HCT116 (cell line): ENCODE measurements around the gene PAK1IP1. TPM values are rescaled to one million over a fixed set of nuclear protein-coding genes. Genes with fewer than 3 reads are reported as not detected.

Source experiments
- ATAC-seq: fragments of 200-7000 bp; cut with Tn5 transposase; 2 replicates; pipeline ENCODE4 v1.9.1; 2020; ENCODE audit warnings: mild to moderate bottlenecking, moderate library complexity
- BruUV-seq: library from RNA; stranded (reverse); fragments of 400-500 nt; replicated peaks from 2 replicates; lab custom pipeline; 2021; lab: Mats Ljungman, UMichigan
- CTCF ChIA-PET: fragments of 300-600 bp; sonication (Branson Sonifier 250); formaldehyde crosslinking; loops from one replicate; lab custom pipeline; 2021; ENCODE audit warnings: antibody characterized with exemption; lab: Charles Lee
- POLR2A ChIA-PET: fragments of 300-600, 350-600 bp; sonication (Branson Sonifier 250); formaldehyde crosslinking; loops from one replicate; lab custom pipeline; 2021; ENCODE audit warnings: antibody characterized with exemption; lab: Charles Lee
- RAD21 ChIA-PET, 2 experiments: fragments of 300-600 bp; sonication (Branson Sonifier 250); formaldehyde crosslinking; loops; one replicate each; lab custom pipeline; 2023; ENCODE audit warnings: low total read pairs in 2 of 2; ENCODE audit not compliant: uncharacterized antibody in 2 of 2, unreplicated experiment in 2 of 2, low non-redundant PET in 1 of 2; lab: Charles Lee
- DNase-seq: peaks from one replicate; pipeline ENCODE4 v3.0.0-alpha.2; 2010; ENCODE audit warnings: low read depth, low spot score
- H2AFZ ChIP-seq: fragments of 200-600 bp; shearing (Covaris generic), sonication (generic); 2 replicates; pipeline ENCODE4 v1.6.1; 2017; ENCODE audit warnings: low read depth, mixed run types, mixed read lengths, antibody characterized with exemption, low read length; ENCODE audit not compliant: poor library complexity, severe bottlenecking
- H3K27ac ChIP-seq: 2 replicates; pipeline ENCODE4 v1.5.1; 2012; ENCODE audit warnings: low read depth, low read length
- H3K27me3 ChIP-seq: fragments of 200-600 bp; sonication (generic); 2 replicates; pipeline ENCODE4 v1.6.1; 2016; ENCODE audit warnings: mixed run types, low read length, mixed read lengths; ENCODE audit not compliant: insufficient read depth
- H3K36me3 ChIP-seq, 2 experiments: fragments of 200-500 bp in 1 of 2; fragments of 200-600 bp in 1 of 2; sonication (Bioruptor generic) in 1 of 2; sonication (generic) in 1 of 2; 2 replicates each; pipeline versions ENCODE4 v1.5.1 to v1.6.1; 2014 to 2016; ENCODE audit warnings: low read length in 2 of 2, inconsistent platforms in 1 of 2, mixed read lengths in 1 of 2, mixed run types in 1 of 2; ENCODE audit not compliant: insufficient read depth in 2 of 2, control insufficient read depth in 1 of 2
- H3K4me1 ChIP-seq, 2 experiments: fragments of 200-600 bp in 1 of 2; sonication (generic) in 1 of 2; 2 replicates each; pipeline versions ENCODE4 v1.5.1 to v1.6.1; 2012 to 2017; ENCODE audit warnings: low read length in 2 of 2, inconsistent platforms in 1 of 2, mild to moderate bottlenecking in 1 of 2, mixed read lengths in 1 of 2, mixed run types in 1 of 2, moderate library complexity in 1 of 2; ENCODE audit not compliant: insufficient read depth in 2 of 2, control insufficient read depth in 1 of 2
- H3K4me2 ChIP-seq: fragments of 200-600 bp; sonication (generic); 2 replicates; pipeline ENCODE4 v1.6.1; 2017; ENCODE audit warnings: mixed run types, low read length, mixed read lengths
- H3K4me3 ChIP-seq, 2 experiments: fragments of 200-600 bp in 1 of 2; sonication (generic) in 1 of 2; replicated peaks in 1 of 2; 2 replicates each; pipeline ENCODE4 v1.5.1; 2011 to 2016; ENCODE audit warnings: low read length in 2 of 2, control low read depth in 1 of 2, low read depth in 1 of 2, mild to moderate bottlenecking in 1 of 2, mixed read lengths in 1 of 2, mixed run types in 1 of 2
- H3K79me2 ChIP-seq: fragments of 200-600 bp; sonication (generic); 2 replicates; pipeline ENCODE4 v1.6.1; 2017; ENCODE audit warnings: mild to moderate bottlenecking, mixed run types, low read length, moderate library complexity, mixed read lengths; ENCODE audit not compliant: insufficient read depth
- H3K9ac ChIP-seq: fragments of 200-600 bp; sonication (generic); 2 replicates; pipeline ENCODE4 v1.6.1; 2016; ENCODE audit warnings: low read length, mixed read lengths
- H3K9me2 ChIP-seq: fragments of 200-600 bp; sonication (generic), shearing (Covaris generic); 2 replicates; pipeline ENCODE4 v1.6.1; 2017; ENCODE audit warnings: mixed run types, mild to moderate bottlenecking, moderate library complexity; ENCODE audit not compliant: insufficient read depth
- H3K9me3 ChIP-seq, 2 experiments: fragments of 200-500 bp in 1 of 2; fragments of 200-600 bp in 1 of 2; sonication (Bioruptor generic) in 1 of 2; sonication (generic) in 1 of 2; 2 replicates each; pipeline ENCODE4 v1.6.1; 2014 to 2017; ENCODE audit warnings: low read length in 2 of 2, mixed read lengths in 2 of 2, inconsistent platforms in 1 of 2, low read depth in 1 of 2, mild to moderate bottlenecking in 1 of 2, mixed run types in 1 of 2, moderate library complexity in 1 of 2; ENCODE audit not compliant: control insufficient read depth in 1 of 2, insufficient read depth in 1 of 2
- H4K20me1 ChIP-seq: fragments of 200-600 bp; sonication (generic), shearing (Covaris generic); 2 replicates; pipeline ENCODE4 v1.6.1; 2017; ENCODE audit warnings: mixed run types, mild to moderate bottlenecking, moderate library complexity; ENCODE audit not compliant: insufficient read depth
- EZH2 ChIP-seq: fragments of 200-600 bp; sonication (generic); IDR thresholded peaks from 2 replicates; pipeline ENCODE4 v1.6.1; 2017; ENCODE audit warnings: antibody characterized with exemption, mixed run types
- EZH2phosphoT487 ChIP-seq: fragments of 200-600 bp; IDR thresholded peaks from 2 replicates; pipeline ENCODE4 v1.6.1; 2018; ENCODE audit warnings: antibody characterized with exemption, borderline replicate concordance
- POLR2AphosphoS5 ChIP-seq: IDR thresholded peaks from 2 replicates; pipeline ENCODE4 v1.6.1; 2011; ENCODE audit warnings: mild to moderate bottlenecking, low read depth, low read length, moderate library complexity
- SRF ChIP-seq: IDR thresholded peaks from 2 replicates; pipeline ENCODE4 v1.6.1; 2012; ENCODE audit warnings: low read depth
- TCF7L2 ChIP-seq: IDR thresholded peaks from 2 replicates; pipeline ENCODE4 v1.7.0; 2011; ENCODE audit warnings: borderline replicate concordance, inconsistent platforms; ENCODE audit not compliant: insufficient read depth, insufficient read length; ENCODE audit errors: extremely low read depth
- intact Hi-C: fragments of 100-400 bp; cut with micrococcal nuclease; formaldehyde crosslinking; loops from 2 replicates; pipeline ENCODE4 v1.10.0; 2022
- total RNA-seq: library from RNA; stranded (reverse); gene quantifications from one replicate; pipeline ENCODE4 v1.2.1, GENCODE V29; 2021; ENCODE audit not compliant: unreplicated experiment
- TF ChIP-seq, protein P1 (sequence below): IDR thresholded peaks from 2 replicates; pipeline ENCODE4 v1.6.1; 2011; ENCODE audit warnings: mild to moderate bottlenecking, low read length, moderate library complexity; ENCODE audit not compliant: insufficient replicate concordance; ENCODE audit errors: extremely low read depth

Gene PAK1IP1
- total RNA-seq, 1 experiment from 2014 or later = 24.3 TPM

DNA sequence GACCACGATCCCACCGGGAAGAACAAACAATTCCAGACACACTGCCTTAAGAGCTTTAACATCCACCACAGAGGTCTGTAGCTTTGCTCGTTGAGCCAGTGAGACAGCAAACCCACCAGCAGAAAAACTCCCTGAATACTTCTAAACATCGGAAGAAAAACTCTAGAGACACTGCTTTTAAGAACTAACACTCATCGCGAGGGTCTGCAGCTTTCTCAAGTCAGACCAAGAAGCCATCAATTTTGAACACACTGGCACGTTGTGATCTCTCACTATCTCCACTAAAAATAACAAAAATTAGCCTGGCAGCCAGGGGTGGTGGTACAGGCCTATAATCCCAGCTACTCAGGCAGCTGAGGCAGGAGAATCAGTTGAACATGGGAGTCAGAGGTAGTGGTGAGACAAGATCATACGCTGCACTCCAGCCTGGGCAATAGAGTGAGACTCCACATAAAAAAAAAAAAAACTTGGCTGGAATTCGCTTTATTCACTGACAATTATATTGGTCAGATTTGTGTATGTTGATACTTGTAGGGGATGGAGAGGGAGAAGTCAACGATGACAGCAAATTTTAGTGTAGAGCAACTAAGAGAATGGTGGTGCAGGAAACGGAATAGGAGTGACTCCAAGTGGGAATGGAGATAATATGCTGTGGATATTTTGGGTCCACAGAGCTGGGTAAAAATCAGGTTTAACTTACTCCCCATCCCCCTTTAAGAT lies 27.2 kb downstream of the PAK1IP1 start:
- intact Hi-C loops = loop anchor here (1.0 kb wide), 2 partner anchors 25 to 28 kb away; partner anchors contain the start of genes C6orf52, PAK1IP1 and TMEM14B
- no peak for ATAC-seq
- no peak for DNase-seq
- Histone ChIP-seq H4K20me1 (no peaks in the 10 kb centered on the region), H3K9me3 (peaks cover 0 to 10% of the 10 kb centered on the region in 2 experiments; a peak in 1 of 4 replicates), H3K79me2 (peaks cover 12% of the 10 kb centered on the region), H3K27me3 (no peaks in the 10 kb centered on the region), H3K4me2 (peak overlapping the region; percentile 80), H3K9me2 (no peaks in the 10 kb centered on the region), H2AFZ (peak overlapping the region; percentile 88), H3K4me1 (peaks cover 12 to 21% of the 10 kb centered on the region in 2 experiments; a peak in 3 of 4 replicates), H3K27ac (peak overlapping the region; percentile 71), H3K36me3 (peaks cover 0 to 3% of the 10 kb centered on the region in 2 experiments; a peak in 2 of 4 replicates), H3K9ac (peak overlapping the region; percentile 85), H3K4me3 (peak overlapping the region; percentile 78 to 85)
- POLR2A ChIA-PET = interaction anchor here (0.5 to 1.6 kb wide), 5 partner anchors 11 to 27 kb away, joined by 3 to 11 read pairs (median 3); partner anchors contain the start of genes C6orf52, PAK1IP1 and TMEM14B
- RAD21 ChIA-PET = interaction anchor here in 1 of 2 experiments (1.0 kb wide), 1 partner anchor 38 kb away, joined by 3 read pairs; no protein-coding TSS in a partner anchor
- CTCF ChIA-PET = interaction anchor here (1.0 kb wide), 2 partner anchors 25 to 244 kb away, joined by 3 read pairs; no protein-coding TSS in a partner anchor
- TF ChIP-seq TCF7L2 (no peak), EZH2 (no peak), POLR2AphosphoS5 (no peak), EZH2phosphoT487 (no peak), SRF (no peak)
- TF ChIP-seq, protein P1, sequence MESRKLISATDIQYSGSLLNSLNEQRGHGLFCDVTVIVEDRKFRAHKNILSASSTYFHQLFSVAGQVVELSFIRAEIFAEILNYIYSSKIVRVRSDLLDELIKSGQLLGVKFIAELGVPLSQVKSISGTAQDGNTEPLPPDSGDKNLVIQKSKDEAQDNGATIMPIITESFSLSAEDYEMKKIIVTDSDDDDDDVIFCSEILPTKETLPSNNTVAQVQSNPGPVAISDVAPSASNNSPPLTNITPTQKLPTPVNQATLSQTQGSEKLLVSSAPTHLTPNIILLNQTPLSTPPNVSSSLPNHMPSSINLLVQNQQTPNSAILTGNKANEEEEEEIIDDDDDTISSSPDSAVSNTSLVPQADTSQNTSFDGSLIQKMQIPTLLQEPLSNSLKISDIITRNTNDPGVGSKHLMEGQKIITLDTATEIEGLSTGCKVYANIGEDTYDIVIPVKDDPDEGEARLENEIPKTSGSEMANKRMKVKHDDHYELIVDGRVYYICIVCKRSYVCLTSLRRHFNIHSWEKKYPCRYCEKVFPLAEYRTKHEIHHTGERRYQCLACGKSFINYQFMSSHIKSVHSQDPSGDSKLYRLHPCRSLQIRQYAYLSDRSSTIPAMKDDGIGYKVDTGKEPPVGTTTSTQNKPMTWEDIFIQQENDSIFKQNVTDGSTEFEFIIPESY = no peak
- TSS peak; percentile 90 for BruUV-seq
